HepG2 (cell line): ENCODE data around the gene CEBPB. TPM values are rescaled to one million over a fixed set of nuclear protein-coding genes. Genes with fewer than 3 reads are reported as not detected.

Source experiments
- ATAC-seq: fragments of 200-7000 bp; cut with Tn5 transposase; 3 replicates; pipeline ENCODE4 v1.9.1; 2020; ENCODE audit warnings: mild to moderate bottlenecking, moderate library complexity
- BruUV-seq: library from RNA; stranded (reverse); fragments of 400-500 nt; replicated peaks from 2 replicates; lab custom pipeline; 2021; lab: Mats Ljungman, UMichigan
- CTCF ChIA-PET: fragments of 300-600 bp; formaldehyde crosslinking; extraction: SDS; loops from one replicate; lab custom pipeline; 2021; ENCODE audit warnings: low total read pairs, inconsistent platforms, low intra/inter-chr PET ratio; lab: Yijun Ruan, JAX
- POLR2A ChIA-PET: fragments of 350-600 bp; sonication (Branson Sonifier 250); formaldehyde crosslinking; loops from one replicate; lab custom pipeline; 2020; ENCODE audit warnings: antibody characterized with exemption, inconsistent platforms; lab: Yijun Ruan, JAX
- DNase-seq: peaks from one replicate; pipeline ENCODE4 v3.0.0-alpha.2; 2015; ENCODE audit warnings: low spot score
- FAIRE-seq: peaks from 3 replicates; lab custom pipeline; 2011; peaks lifted over from hg19 to GRCh38; lab: Jason Lieb, UNC
- H2AFZ ChIP-seq: one replicate; pipeline ENCODE4 v1.6.1; 2011; ENCODE audit warnings: low read length, inconsistent platforms
- H3K27ac ChIP-seq: fragments of 300-600 bp; 3 replicates; pipeline ENCODE4 v1.8.0; 2011; ENCODE audit warnings: mixed run types, mild to moderate bottlenecking, mixed read lengths, low read length, inconsistent platforms; ENCODE audit not compliant: insufficient read depth; ENCODE audit errors: extremely low read length
- H3K27me3 ChIP-seq, 2 experiments: fragments of 200-600 bp in 1 of 2; 2 replicates in 1 of 2; 3 replicates in 1 of 2; pipeline versions ENCODE4 v1.6.0 to v1.8.0; 2011; ENCODE audit warnings: low read length in 2 of 2, mild to moderate bottlenecking in 2 of 2, moderate library complexity in 2 of 2, inconsistent platforms in 1 of 2; ENCODE audit not compliant: insufficient read depth in 2 of 2, control insufficient read depth in 1 of 2
- H3K36me3 ChIP-seq, 2 experiments: fragments of 200-600 bp in 1 of 2; replicated peaks in 1 of 2; 2 replicates in 1 of 2; 3 replicates in 1 of 2; pipeline versions ENCODE4 v1.5.1 to v1.8.0; 2011; ENCODE audit warnings: low read length in 2 of 2, inconsistent platforms in 1 of 2; ENCODE audit not compliant: insufficient read depth in 2 of 2, control insufficient read depth in 1 of 2
- H3K4me1 ChIP-seq: 2 replicates; pipeline ENCODE4 v1.5.1; 2012; ENCODE audit warnings: low read length, inconsistent platforms; ENCODE audit not compliant: insufficient read depth
- H3K4me2 ChIP-seq: 2 replicates; pipeline ENCODE4 v1.6.0; 2011; ENCODE audit warnings: low read depth, low read length, inconsistent platforms
- H3K4me3 ChIP-seq, 3 experiments: fragments of 200-600 bp in 1 of 3; sonication (generic), shearing (Covaris generic) in 1 of 3; replicated peaks in 1 of 3; 2 replicates each; pipeline ENCODE4 v1.5.1; 2011 to 2016; ENCODE audit warnings: low read length in 3 of 3, inconsistent platforms in 2 of 3, low read depth in 2 of 3, mild to moderate bottlenecking in 2 of 3, control low read depth in 1 of 3, mixed read lengths in 1 of 3; ENCODE audit not compliant: insufficient read depth in 1 of 3
- H3K79me2 ChIP-seq: one replicate; pipeline ENCODE4 v1.6.1; 2011; ENCODE audit warnings: low read length, inconsistent platforms; ENCODE audit not compliant: insufficient read depth
- H3K9ac ChIP-seq: 2 replicates; pipeline ENCODE4 v1.6.0; 2011; ENCODE audit warnings: mild to moderate bottlenecking, low read depth, low read length, inconsistent platforms; ENCODE audit not compliant: insufficient read depth
- H3K9me3 ChIP-seq: 2 replicates; pipeline ENCODE4 v1.5.1; 2012; ENCODE audit warnings: mild to moderate bottlenecking, low read length
- H4K20me1 ChIP-seq: 2 replicates; pipeline ENCODE4 v1.6.0; 2011; ENCODE audit warnings: inconsistent platforms, mild to moderate bottlenecking, low read length, moderate library complexity; ENCODE audit not compliant: insufficient read depth
- CREBL2 ChIP-seq: sonication (generic); formaldehyde crosslinking; IDR thresholded peaks from 2 replicates; pipeline ENCODE4 v1.8.1; 2023; ENCODE audit warnings: missing genetic modification reagents, mild to moderate bottlenecking, borderline replicate concordance
- MTA1 ChIP-seq: sonication (generic); formaldehyde crosslinking; IDR thresholded peaks from 2 replicates; pipeline ENCODE4 v1.4.0; 2020; ENCODE audit warnings: missing genetic modification reagents, mild to moderate bottlenecking, borderline replicate concordance
- MXD3 ChIP-seq: IDR thresholded peaks from 2 replicates; pipeline ENCODE4 v1.6.1; 2016; ENCODE audit warnings: mild to moderate bottlenecking, missing biosample characterization, missing genetic modification reagents
- MXI1 ChIP-seq: IDR thresholded peaks from 3 replicates; pipeline ENCODE4 v1.6.1; 2012; ENCODE audit warnings: low read depth, low read length, inconsistent platforms, borderline replicate concordance
- POLR2AphosphoS5 ChIP-seq: IDR thresholded peaks from 2 replicates; pipeline ENCODE4 v1.6.1; 2012; ENCODE audit warnings: low read depth, low read length
- POLR2G ChIP-seq: fragments of 200-400 bp; formaldehyde crosslinking; IDR thresholded peaks from 2 replicates; pipeline ENCODE4 v1.6.1; 2018; ENCODE audit warnings: mild to moderate bottlenecking, low read depth, low read length, moderate library complexity
- SMAD3 ChIP-seq: sonication (generic); formaldehyde crosslinking; IDR thresholded peaks from 2 replicates; pipeline ENCODE4 v1.4.0; 2020; ENCODE audit warnings: missing genetic modification reagents
- SP5 ChIP-seq: IDR thresholded peaks from 2 replicates; pipeline ENCODE4 v1.6.1; 2016; ENCODE audit warnings: low read depth, borderline replicate concordance
- TCF7L2 ChIP-seq: IDR thresholded peaks from 2 replicates; pipeline ENCODE4 v1.6.1; 2011; ENCODE audit warnings: mild to moderate bottlenecking, low read depth, low read length, moderate library complexity
- ZC3H4 ChIP-seq: sonication (generic); formaldehyde crosslinking; IDR thresholded peaks from 2 replicates; pipeline ENCODE4 v1.4.0; 2020; ENCODE audit warnings: missing genetic modification reagents, borderline replicate concordance
- ZFP36 ChIP-seq: fragments of 150-350 bp; IDR thresholded peaks from 2 replicates; pipeline ENCODE4 v1.6.1; 2018; ENCODE audit warnings: borderline replicate concordance, low read length, low read depth; ENCODE audit not compliant: partially characterized antibody
- ZFP90 ChIP-seq: sonication (generic); formaldehyde crosslinking; IDR thresholded peaks from 2 replicates; pipeline ENCODE4 v1.8.0; 2022; ENCODE audit warnings: missing genetic modification reagents, mild to moderate bottlenecking, inconsistent platforms, borderline replicate concordance
- ZNF326 ChIP-seq: sonication (generic); formaldehyde crosslinking; IDR thresholded peaks from 2 replicates; pipeline ENCODE4 v1.4.0; 2020; ENCODE audit warnings: missing genetic modification reagents, borderline replicate concordance
- ZNF343 ChIP-seq: sonication (generic); formaldehyde crosslinking; IDR thresholded peaks from 2 replicates; pipeline ENCODE4 v1.4.0; 2020; ENCODE audit warnings: mild to moderate bottlenecking, missing genetic modification reagents
- ZNF552 ChIP-seq: sonication (generic); formaldehyde crosslinking; IDR thresholded peaks from 2 replicates; pipeline ENCODE4 v1.9.0; 2022; ENCODE audit warnings: missing genetic modification reagents, mild to moderate bottlenecking, borderline replicate concordance
- ZNF674 ChIP-seq: sonication (generic); formaldehyde crosslinking; IDR thresholded peaks from 2 replicates; pipeline ENCODE4 v1.5.0; 2020; ENCODE audit warnings: low read depth, mild to moderate bottlenecking, missing genetic modification reagents
- ZNF724P ChIP-seq: sonication (generic); formaldehyde crosslinking; IDR thresholded peaks from 2 replicates; pipeline ENCODE4 v1.8.0; 2022; ENCODE audit warnings: missing genetic modification reagents, borderline replicate concordance
- WGBS: methylation state at CpG from one replicate; pipeline ENCODE4 v1.1.6; 2017; ENCODE audit warnings: low lambda C conversion rate; 5-methylcytosine and 5-hydroxymethylcytosine counted together
- in situ Hi-C: cut with HindIII; loops from 2 replicates; pipeline ENCODE4 v1.10.0; 2017; ENCODE audit warnings: low pct_unique_long_range_greater_than_20kb; ENCODE audit not compliant: extremely low pct_ligation_motif_present
- intact Hi-C: fragments of 100-400 bp; cut with micrococcal nuclease; formaldehyde crosslinking; loops from one replicate; pipeline ENCODE4 v1.10.0; 2022; ENCODE audit not compliant: unreplicated experiment
- polyA plus RNA-seq, 8 experiments: library from polyadenylated mRNA; depleted of rRNA in 3 of 8; stranded (reverse) in 7 of 8; unstranded in 1 of 8; fragments of >200 nt; fragmentation: Illumina TruSeq in 4 of 8; extraction: Trizol in 4 of 8; gene quantifications; 2 replicates each; pipeline versions ENCODE4 v1.2.1 to v1.2.3, GENCODE V29; 2011 to 2016; ENCODE audit warnings: low read depth in 4 of 8, missing spikeins in 1 of 8, mixed read lengths in 1 of 8; ENCODE audit not compliant: insufficient read depth in 1 of 8
- total RNA-seq, 5 experiments: library from RNA; depleted of rRNA; stranded (reverse); fragments of >200 nt; fragmentation: Illumina TruSeq; extraction: Trizol; gene quantifications; 2 replicates each; pipeline ENCODE4 v1.2.3, GENCODE V29; 2016; ENCODE audit warnings: low read depth in 1 of 5
- TF ChIP-seq, protein P1 (sequence below): sonication (generic); formaldehyde crosslinking; IDR thresholded peaks from 2 replicates; pipeline ENCODE4 v1.4.0; 2020; ENCODE audit warnings: mild to moderate bottlenecking, missing genetic modification reagents
- TF ChIP-seq, protein P2 (sequence below): sonication (generic); formaldehyde crosslinking; IDR thresholded peaks from 2 replicates; pipeline ENCODE4 v1.5.1; 2020; ENCODE audit warnings: missing genetic modification reagents, mild to moderate bottlenecking, borderline replicate concordance

CEBPB gene
- total and polyA plus RNA-seq, 2 of the 13 experiments (the other 11 are each of a cell fraction or from before 2014, with no cell fraction given): 18.5 to 28.2 TPM

GRCh38 chr20:50195524-50196120 is 5.0 kb downstream of the CEBPB start (continued):
- TF ChIP-seq SMAD3: 0 out of 2 replicates have a peak, but pooled peaks have one; percentile 10
- TF ChIP-seq TCF7L2: no peak
- TF ChIP-seq ZNF343 (CRISPR knock-in tag): 0 out of 2 replicates have a peak, but pooled peaks have one; percentile 40
- no peak for TF ChIP-seq SP5 (CRISPR knock-in tag)
- TF ChIP-seq POLR2AphosphoS5: 0 out of 2 replicates have a peak, but pooled peaks have one; percentile 3
- no peak for TF ChIP-seq ZNF724P (CRISPR knock-in tag)
- no peak for TF ChIP-seq ZNF674 (CRISPR knock-in tag)

DNA sequence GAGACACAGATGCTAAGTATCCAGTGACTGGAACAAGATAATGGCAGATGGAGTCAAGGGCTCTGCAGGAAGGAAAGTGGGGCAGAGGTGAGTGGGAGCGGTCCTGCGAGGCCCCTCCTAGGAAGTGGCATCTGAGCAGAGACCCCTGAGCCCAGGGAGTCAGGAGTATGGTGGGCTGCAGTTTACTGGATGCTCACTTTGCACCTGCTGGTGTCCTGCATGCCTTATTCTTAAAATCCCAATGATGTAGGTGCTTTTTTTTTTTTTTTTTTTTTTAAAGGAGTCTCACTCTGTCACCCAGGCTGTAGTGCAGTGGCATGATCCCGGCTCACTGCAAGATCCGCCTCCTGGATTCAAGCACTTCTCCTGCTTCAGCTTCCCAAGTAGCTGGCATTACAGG is 5.6 kb downstream of the CEBPB start:
- Histone ChIP-seq H3K9me3 (no peaks in the 10 kb centered on the region), H3K4me1 (peaks cover 39% of the 10 kb centered on the region), H3K79me2 (peaks cover 25% of the 10 kb centered on the region), H4K20me1 (peaks cover 35% of the 10 kb centered on the region), H3K36me3 (peaks cover 1 to 14% of the 10 kb centered on the region in 2 experiments; a peak in 2 of 5 replicates), H3K9ac (no peak overlapping the region), H3K27ac (no peak overlapping the region), H2AFZ (no peak overlapping the region), H3K27me3 (peaks cover 0 to 7% of the 10 kb centered on the region in 2 experiments; a peak in 3 of 5 replicates), H3K4me3 (no peak overlapping the region), H3K4me2 (no peak overlapping the region)
- ATAC-seq (no peak), DNase-seq (no peak), FAIRE-seq (no peak)
- ChIA-PET CTCF (no interaction called here), POLR2A (interaction anchor here (1.3 to 1.6 kb wide), 4 partner anchors 43 to 268 kb away, joined by 3 to 5 read pairs (median 4); no protein-coding TSS in a partner anchor)
- WGBS: 77% methylated on average over 4 of the region's 4 CpGs
- intact Hi-C loops: loop anchor here (2.0 to 10.0 kb wide), 2 partner anchors 49 to 71 kb away; no protein-coding TSS in a partner anchor
- no TSS peak for BruUV-seq
- in situ Hi-C loops: no loop called here
- no peak for TF ChIP-seq MXI1
- TF ChIP-seq ZNF552 (CRISPR knock-in tag): no peak
- TF ChIP-seq ZFP90: peak; percentile 5; the same call in 1 of the 2 replicates
- TF ChIP-seq MTA1: no peak
- TF ChIP-seq ZNF326 (CRISPR knock-in tag): no peak
- no peak for TF ChIP-seq ZC3H4
- TF ChIP-seq, protein P1, sequence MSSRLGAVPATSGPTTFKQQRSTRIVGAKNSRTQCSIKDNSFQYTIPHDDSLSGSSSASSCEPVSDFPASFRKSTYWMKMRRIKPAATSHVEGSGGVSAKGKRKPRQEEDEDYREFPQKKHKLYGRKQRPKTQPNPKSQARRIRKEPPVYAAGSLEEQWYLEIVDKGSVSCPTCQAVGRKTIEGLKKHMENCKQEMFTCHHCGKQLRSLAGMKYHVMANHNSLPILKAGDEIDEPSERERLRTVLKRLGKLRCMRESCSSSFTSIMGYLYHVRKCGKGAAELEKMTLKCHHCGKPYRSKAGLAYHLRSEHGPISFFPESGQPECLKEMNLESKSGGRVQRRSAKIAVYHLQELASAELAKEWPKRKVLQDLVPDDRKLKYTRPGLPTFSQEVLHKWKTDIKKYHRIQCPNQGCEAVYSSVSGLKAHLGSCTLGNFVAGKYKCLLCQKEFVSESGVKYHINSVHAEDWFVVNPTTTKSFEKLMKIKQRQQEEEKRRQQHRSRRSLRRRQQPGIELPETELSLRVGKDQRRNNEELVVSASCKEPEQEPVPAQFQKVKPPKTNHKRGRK (CRISPR knock-in tag): no peak
- no peak for TF ChIP-seq ZFP36
- no peak for TF ChIP-seq MXD3
- no peak for TF ChIP-seq CREBL2 (CRISPR knock-in tag)
- TF ChIP-seq, protein P2, sequence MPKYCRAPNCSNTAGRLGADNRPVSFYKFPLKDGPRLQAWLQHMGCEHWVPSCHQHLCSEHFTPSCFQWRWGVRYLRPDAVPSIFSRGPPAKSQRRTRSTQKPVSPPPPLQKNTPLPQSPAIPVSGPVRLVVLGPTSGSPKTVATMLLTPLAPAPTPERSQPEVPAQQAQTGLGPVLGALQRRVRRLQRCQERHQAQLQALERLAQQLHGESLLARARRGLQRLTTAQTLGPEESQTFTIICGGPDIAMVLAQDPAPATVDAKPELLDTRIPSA: no peak
- peak; percentile 14; the same call in 1 of the 2 replicates for TF ChIP-seq POLR2G
